H54 (cell line): Measurements from ENCODE around the gene PPCDC.

Experiments
- DNase-seq: peaks from one replicate; pipeline ENCODE4 v3.0.0; 2011; ENCODE audit warnings: low spot score, mixed read lengths; ENCODE audit not compliant: insufficient read length
- FAIRE-seq: peaks from 3 replicates; lab custom pipeline; 2011; peaks lifted over from hg19 to GRCh38; lab: Jason Lieb, UNC
- POLR2A ChIP-seq: IDR thresholded peaks from 2 replicates; pipeline ENCODE4 v1.6.1; 2011; ENCODE audit warnings: low read depth, mild to moderate bottlenecking, low read length

The PPCDC gene

DNA sequence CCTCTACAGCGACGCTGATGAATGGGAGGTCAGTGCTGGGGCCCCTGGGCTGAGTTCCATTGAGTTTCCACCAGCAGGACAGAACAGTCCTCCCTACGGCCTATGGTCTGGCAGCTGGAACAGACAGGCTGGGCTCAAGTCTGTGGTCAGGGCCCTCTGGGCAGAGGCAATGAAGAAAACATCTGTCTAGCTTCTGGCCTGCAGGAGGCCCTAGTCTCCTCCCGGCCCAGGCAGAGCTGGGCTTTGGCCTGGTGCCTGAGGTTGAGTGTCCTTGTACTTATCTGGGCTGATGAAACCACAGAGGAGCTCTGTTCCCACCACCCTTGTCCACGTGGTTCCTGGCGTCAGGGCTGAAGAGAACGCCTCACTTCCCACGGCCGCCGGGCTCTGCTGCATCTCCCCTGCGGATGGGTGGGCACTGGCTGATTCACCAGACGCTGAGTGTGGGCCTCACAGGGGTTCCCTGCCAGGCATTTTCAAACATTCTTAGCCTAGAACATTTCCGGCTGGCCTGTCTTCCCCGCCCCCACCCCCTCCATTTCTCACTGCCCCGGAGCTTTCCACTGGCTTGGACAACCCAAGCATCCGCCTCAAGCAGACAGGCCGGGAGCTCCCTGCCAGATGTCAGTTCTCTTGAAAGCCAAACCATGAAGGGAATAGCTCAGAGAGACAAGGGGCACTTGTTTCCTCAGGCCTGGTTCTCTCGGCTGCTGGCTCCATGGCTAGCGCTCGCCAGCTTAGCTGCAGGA is 20.3 kb downstream of the PPCDC start:
- FAIRE-seq, result no peak
- DNase-seq, result peak; percentile 32
- TF ChIP-seq POLR2A, result no peak

DNA sequence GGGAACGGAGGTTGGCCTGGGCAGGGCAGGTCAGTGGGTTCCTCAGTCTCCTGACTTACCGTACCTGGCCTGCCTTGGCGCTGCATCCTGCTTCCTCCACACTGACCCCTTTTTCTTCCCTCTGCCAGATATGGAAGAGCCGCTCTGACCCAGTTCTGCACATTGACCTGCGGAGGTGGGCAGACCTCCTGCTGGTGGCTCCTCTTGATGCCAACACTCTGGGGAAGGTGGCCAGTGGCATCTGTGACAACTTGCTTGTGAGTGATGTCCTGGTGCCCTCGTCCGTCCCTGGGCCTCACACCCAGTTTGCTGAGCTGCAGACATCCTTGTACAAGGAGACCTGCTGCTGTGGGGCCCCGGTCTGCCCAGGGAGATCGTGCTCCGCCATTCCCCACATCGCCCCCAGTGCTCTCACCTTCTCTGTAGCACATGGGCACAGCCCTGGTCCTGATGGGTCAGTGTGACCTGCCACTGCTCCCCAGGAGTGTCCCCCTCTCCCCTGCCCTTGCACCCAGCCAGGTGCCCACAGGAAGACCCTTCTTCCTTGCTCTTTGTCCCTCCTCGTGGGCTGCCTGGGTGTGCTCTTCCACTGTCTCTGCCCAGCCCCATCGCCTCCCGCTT is 21.0 kb downstream of the PPCDC start:
- FAIRE-seq (no peak), DNase-seq (no peak)
- no peak for TF ChIP-seq POLR2A

GRCh38 chr15:75045332-75046015 is 22.1 kb downstream of the PPCDC start:
- FAIRE-seq, result no peak
- DNase-seq, result no peak

DNA sequence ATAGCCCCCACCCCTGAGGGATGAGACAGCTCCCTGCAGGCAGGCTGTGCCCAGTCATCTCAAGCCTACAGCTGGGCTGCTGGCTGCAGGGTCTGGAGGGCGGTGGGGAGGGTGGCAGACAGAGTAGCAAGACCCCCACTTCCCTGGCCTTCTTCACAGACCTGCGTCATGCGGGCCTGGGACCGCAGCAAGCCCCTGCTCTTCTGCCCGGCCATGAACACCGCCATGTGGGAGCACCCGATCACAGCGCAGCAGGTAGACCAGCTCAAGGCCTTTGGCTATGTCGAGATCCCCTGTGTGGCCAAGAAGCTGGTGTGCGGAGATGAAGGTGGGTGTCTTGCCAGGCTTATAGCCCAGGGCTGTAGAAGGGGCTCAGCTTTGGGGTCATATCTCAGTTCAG is 25.0 kb downstream of the PPCDC start:
- FAIRE-seq (no peak), DNase-seq (no peak)
- TF ChIP-seq POLR2A, result no peak

More at GRCh38 chr15:75045332-75046015, 22.1 kb downstream of the PPCDC start:
- no peak for TF ChIP-seq POLR2A

DNA sequence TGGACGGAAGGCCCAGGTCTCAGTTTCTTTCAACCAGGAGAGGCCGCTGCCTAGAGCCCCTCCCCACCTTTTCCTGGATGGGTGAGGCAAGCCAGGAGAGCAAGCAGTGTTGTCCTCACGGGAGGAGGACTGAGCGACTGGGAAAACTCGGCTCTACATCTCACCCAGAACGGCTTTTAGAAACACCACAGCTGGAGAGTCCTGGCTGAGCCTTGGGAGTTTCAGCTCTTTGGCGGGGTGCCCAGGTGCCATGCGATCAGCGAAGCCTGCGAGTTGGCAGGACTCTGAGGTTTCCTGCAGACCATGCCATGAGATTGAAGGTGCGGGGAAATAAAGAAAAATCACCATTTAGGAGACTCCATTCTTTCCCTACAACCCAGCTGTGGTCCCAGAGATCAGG is 26.0 kb downstream of the PPCDC start:
- FAIRE-seq, result no peak
- no peak for TF ChIP-seq POLR2A
- no peak for DNase-seq

GRCh38 chr15:75050283-75050682 is 26.9 kb downstream of the PPCDC start:
- FAIRE-seq, result no peak
- TF ChIP-seq POLR2A, result no peak

DNA sequence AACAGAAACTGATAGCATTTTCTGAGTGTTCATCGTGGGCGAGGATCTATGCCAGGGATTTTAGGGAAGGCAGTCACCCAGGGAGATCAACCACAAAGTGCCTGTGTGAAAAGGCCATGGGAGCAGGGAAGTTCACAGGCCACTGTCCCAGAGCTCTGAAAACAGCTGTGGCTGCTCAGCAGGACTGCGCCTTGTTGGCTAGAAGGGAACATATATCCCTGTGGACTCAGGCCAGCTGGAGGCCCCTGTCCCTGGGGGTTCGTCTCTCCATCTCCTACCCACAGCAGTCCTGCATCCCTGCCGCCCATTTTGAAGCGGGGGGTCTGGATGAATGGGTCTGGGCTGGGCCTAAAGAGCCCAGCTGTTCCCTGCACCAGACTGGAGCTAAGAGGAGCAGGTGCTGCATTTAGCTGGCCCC is 27.8 kb downstream of the PPCDC start:
- DNase-seq (no peak), FAIRE-seq (no peak)
- no peak for TF ChIP-seq POLR2A

More at GRCh38 chr15:75050283-75050682, 26.9 kb downstream of the PPCDC start:
- no peak for DNase-seq

- DNase-seq (no peak), FAIRE-seq (no peak)
- TF ChIP-seq POLR2A, result no peak
Measured at GRCh38 chr15:75051711-75052110, 28.3 kb downstream of the PPCDC start.

DNA sequence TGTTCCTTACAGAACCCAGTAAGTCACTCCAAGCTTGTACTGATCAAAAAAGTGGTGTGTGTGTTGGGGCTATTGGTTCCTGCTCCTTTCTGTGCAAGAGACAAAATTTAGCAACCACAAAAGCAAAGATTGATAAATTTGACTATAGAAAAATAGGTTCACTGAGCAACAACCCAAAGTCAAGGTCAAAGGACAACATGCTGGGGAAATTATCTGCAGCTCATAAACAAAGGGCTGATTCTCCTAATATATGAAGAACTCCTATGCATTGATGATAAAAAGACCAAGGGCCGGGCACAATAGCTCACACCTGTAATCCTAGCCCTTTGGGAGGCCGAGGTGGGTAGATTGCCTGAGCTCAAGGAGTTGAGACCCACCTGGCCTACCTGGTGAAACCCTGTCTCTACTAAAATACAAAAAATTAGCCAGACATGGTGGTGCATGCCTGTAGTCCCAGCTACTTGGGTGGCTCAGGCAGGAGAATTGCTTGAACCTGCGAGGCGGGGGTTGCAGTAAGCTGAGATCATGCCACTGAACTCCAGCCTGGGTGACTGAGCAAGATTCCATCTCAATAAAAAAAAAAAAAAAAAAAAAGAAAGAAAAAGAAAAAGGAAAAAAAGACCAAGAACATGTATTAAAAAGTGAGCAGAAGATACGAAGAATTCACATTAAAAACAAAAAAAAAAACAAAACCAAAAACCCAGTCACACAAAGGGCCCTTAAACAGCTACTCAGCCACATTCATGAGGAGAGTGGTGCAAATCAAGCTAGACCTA is 29.8 kb downstream of the PPCDC start:
- no peak for TF ChIP-seq POLR2A
- DNase-seq (no peak), FAIRE-seq (no peak)

DNA sequence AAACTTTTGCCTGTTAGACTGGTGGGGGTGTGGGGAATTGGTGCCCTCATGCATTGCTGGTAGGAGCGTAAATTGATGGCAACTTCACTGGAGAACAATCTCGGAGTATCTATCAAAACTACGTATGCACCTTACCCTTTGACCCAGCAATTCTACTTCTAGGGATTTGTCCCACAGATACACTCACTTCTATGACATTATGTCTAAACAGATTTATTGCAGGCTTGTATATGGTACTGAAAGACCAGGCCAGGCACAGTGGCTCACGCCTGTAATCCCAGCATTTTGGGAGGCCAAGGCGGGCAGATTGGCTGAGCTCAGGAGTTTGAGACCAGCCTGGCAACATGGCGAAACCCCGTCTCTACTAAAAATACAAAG is 30.3 kb downstream of the PPCDC start:
- no peak for FAIRE-seq
- TF ChIP-seq POLR2A, result no peak
- no peak for DNase-seq

GRCh38 chr15:75054172-75054897 is 30.9 kb downstream of the PPCDC start:
- no peak for TF ChIP-seq POLR2A
- DNase-seq, result no peak
- no peak for FAIRE-seq

GRCh38 chr15:75056036-75056435 is 32.6 kb downstream of the PPCDC start:
- no peak for TF ChIP-seq POLR2A
- no peak for FAIRE-seq
- no peak for DNase-seq
